GM19238 (cell line): ENCODE results near the gene PRRC2C.
"Not testable (repeated sequence)": the region's sequence is repeated elsewhere in the genome, so short reads cannot be mapped to it uniquely, and the experiment has no call there.

Experiments
- DNase-seq: peaks from one replicate; pipeline ENCODE4 v3.0.0; 2011; ENCODE audit warnings: low spot score; ENCODE audit not compliant: insufficient read length

The PRRC2C gene

DNA sequence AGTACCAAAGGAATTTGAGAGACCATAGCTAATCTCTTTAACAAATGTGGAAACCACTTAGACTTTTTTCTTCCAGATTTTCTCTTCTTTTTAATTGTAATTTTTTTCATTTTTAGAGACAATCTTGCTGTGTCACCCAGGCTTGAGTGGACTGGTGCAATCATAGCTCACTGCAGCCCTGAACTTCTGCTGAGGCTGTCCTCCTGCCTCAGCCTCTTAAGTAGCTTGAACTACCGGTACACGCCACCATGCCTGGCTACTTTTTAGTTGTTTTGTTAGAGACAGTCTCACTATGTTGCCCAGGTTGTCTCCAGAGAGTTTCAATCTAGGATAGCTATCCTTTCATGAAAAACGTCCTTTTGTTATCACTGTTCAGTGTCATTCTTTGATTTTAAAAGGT lies 15.0 kb downstream of the PRRC2C start:
- no peak for DNase-seq

DNA sequence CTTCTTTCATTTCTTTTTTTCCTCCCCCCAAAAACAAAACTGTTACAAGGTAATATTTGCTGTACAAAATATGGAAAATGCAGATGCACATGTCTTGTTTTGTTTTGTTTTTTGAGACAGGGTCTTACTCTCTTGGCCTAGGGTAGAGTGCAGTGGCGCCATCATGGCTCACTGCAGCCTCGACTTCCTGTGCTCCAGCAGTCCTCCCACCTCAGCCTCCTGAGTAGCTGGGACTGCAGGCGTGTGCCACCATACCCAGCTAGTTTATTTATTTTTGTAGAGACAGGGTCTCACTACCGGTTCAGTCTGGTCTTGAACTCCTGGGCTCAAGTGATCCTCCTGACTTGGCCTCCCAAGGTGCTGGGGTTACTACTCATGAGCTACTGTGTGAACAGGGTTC lies 15.5 kb downstream of the PRRC2C start:
- DNase-seq: no peak

GRCh38 chr1:171501305-171502024 lies 16.1 kb downstream of the PRRC2C start:
- DNase-seq: no peak

DNA sequence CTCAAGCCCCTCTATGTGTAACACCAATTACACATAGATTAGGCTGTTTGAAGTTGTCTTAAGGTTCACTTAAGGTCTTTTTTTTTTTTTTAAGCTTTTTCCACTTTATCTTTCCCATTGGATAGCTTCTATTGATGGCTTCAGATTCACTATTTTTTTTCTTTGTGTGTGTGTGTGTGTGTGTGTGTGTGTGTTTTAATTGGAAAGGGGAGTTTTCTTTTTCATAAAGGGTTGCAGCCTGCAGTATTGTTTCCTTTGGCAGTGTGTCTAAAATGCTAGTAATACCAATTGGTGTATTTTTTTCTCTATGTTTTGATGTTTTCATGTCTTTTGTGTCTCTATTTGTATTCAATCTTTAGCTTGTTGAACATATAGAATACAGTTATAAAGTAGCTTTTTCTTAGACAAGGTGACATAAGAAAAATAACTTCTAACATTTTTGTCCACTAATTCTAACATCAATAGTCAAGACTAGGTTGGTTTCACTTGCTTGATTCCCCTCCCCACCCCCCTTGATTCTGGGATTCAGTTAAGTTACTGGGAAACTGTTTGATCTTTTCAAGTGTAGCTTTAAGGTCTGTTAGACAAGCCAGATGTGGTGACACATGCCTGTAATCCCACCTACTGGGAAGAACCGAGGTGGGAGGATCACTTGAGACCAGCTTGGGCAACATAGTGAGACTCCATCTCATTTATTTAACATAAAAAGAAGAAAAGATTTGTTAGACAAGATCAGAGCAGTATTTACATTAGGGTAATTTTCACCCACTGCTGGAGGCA lies 21.4 kb downstream of the PRRC2C start:
- DNase-seq: no peak

DNA sequence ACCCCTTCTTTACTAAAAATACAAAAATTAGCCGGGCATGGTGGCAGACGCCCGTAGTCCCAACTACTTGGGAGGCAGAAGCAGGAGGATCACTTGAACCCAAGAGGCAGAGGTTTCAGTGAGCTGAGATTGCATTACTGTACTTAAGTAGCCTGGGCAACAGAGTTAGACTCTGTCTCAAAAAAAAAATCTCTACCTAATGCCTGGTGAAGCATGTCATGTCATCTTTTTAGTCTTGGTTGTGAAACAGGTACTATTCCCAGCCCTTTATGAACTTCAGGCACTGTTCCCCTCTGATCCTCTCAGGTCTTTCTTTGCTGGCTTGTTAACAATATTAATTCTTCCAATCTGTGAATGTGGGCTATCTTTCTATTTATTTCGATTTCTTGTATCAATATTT lies 22.1 kb downstream of the PRRC2C start:
- DNase-seq: no peak

GRCh38 chr1:171509191-171509590 lies 23.9 kb downstream of the PRRC2C start:
- DNase-seq: no peak

GRCh38 chr1:171513743-171514142 lies 28.4 kb downstream of the PRRC2C start:
- no peak for DNase-seq

DNA sequence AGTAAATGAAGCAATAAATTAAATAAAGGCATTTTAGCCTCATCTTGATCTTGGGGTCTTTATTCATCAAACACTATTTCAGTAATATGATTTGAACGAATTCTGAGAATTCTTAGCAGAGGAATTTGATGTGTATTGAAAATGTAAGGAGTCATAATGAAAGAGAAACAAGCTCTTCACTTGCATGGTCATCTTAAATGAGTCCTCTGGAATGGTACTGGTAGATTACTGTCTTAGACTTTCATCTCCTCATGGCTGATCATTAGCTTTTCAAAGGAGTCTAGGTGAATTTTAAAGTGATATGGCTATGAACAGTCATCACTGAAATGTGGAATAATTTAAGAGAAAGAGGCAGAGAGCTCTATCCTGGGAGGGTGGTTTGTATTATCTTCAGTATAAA lies 30.0 kb downstream of the PRRC2C start:
- DNase-seq: peak; percentile 4

DNA sequence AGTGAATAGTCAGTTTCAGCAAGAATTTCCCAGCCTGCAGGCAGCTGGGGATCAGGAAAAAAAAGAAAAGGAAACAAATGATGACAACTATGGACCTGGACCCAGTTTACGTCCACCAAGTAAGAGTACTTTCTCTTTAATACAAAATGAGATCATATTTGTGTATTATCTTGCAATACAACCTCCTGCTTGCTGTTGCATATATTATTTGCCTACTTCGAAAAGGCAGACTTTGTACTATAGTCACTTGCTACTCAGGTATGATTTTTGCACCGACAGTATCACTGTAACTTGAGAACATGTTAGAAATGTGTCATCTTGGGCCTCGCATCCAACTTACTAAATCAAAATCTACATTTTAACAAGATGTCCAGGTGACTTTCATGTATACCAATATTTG lies 30.4 kb downstream of the PRRC2C start:
- DNase-seq: no peak

- DNase-seq: no peak
These were observed 36.2 kb downstream of the PRRC2C start for GRCh38 chr1:171521567-171521966.

GRCh38 chr1:171530676-171531075 lies 45.3 kb downstream of the PRRC2C start:
- DNase-seq: no peak

GRCh38 chr1:171532520-171532919 lies 47.2 kb downstream of the PRRC2C start:
- no peak for DNase-seq

DNA sequence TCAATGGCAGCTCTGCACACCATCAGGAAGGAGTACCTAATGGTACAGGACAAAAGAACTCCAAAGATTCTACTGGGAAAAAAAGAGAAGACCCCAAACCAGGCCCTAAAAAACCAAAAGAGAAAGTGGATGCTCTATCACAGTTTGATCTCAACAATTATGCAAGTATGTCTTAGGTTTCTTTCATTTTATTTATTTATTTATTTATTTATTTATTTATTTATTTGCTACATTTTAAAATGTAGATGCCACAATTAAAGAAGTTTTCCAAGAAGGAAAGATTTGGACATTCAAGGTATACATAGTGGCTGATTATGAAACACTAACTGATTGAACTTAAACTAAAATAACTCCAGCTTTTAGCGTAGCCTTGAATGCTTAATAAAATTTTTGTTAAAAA lies 60.2 kb downstream of the PRRC2C start:
- DNase-seq: no peak

GRCh38 chr1:171550050-171550449 lies 64.7 kb downstream of the PRRC2C start:
- no peak for DNase-seq

GRCh38 chr1:171550598-171551100 lies 65.3 kb downstream of the PRRC2C start:
- not testable (repeated sequence) for DNase-seq

GRCh38 chr1:171553960-171554359 lies 68.6 kb downstream of the PRRC2C start:
- not testable (repeated sequence) for DNase-seq

DNA sequence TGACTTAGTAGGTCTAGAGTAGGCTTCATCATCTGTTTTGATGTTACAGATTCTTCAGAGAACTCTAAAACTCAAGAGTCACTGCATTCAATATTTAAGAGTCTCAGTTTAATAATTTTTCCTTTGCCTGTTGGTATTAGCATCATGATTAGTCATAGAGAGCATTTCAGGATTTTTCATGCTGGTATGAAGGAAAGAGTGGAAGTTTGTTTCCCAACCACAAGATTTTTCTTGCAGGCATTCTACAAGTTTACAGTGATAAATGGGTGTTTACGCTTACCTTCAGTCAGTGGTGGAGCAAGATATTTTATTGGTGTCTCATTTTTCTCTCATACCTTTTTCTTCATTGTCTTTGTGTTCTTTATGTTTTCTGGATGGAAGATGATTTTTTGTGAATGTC lies 78.3 kb downstream of the PRRC2C start:
- DNase-seq: no peak

GRCh38 chr1:171566467-171566866 lies 81.1 kb downstream of the PRRC2C start:
- DNase-seq: no peak

DNA sequence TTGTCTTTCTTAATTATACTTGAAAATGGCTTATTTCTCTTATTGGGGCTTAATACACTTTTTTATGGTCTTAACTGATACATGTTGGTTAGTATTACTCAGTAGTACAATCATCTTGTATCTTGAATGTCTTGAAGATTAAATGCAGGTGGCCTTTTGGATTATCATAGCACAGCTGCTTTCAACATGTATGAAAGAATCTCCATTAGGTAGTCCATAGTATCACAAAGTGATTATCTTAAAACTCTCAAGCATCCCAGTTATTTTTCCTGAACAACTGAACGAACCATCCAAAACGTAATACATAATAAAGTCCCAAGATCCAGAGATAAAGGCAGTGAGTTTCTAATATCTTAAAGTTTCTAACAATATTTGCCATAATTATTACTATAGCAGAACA lies 85.0 kb downstream of the PRRC2C start:
- no peak for DNase-seq

GRCh38 chr1:171576144-171576543 lies 90.8 kb downstream of the PRRC2C start:
- DNase-seq: no peak

DNA sequence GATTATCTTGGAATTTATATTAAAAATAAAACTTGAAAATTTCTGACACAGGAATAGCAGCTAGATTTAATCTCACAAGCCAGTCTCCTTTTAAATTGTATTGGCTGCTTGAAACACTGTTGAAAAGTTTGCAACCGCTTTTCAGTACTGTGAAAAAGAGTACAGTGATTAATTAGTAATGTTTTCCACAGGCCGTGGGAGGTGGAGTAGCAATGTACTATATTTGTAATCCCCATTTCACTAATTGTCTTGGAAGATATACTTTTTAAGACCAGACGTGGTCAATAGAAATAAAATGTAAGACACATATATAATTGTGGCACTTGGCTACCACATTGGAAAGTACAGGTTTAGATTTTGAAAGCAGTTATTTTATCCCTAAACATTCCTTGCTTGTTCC lies 95.9 kb downstream of the PRRC2C start:
- no peak for DNase-seq

DNA sequence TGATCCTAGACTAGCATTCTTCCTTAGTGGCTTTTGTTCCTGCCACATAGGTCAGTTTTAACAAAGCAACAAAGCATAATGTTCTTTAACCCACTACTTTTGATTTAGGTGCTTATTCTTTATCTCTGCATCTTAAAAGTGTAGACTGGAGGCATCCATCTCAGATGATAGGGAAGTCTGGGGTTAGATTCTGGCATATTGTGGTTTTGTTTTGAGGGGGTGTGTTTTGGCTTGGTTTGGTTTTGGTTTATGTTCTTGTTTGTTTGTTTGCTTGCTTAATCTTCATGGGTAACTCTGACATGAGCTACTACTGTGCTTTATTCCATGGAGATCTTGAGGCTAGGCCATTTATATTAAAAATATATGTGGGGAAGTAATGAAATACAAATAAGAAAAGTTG lies 96.4 kb downstream of the PRRC2C start:
- no peak for DNase-seq

GRCh38 chr1:171582589-171582988 lies 97.3 kb downstream of the PRRC2C start:
- no peak for DNase-seq
